ENCODE measurements around the gene RDX. TPM values are rescaled to one million over a fixed set of nuclear protein-coding genes. Genes with fewer than 3 reads are reported as not detected.

Gene RDX
- total RNA-seq = 100 to 1,000 TPM in 2 of 4 donors, 10 to 100 TPM in 2; 75.7 to 114 (median 106) TPM

- no CpG with 5 or more reads among the region's 113 CpGs for WGBS, 2 donors (ENCODE audit: low coverage in 1 of 2)
- ATAC-seq = peak; percentile 92
Measured at GRCh38 chr11:110296226-110297075, at the start of gene RDX. TSS of gene RDX (minus strand) at chr11:110296614. CDS start at chr11:110279692, 16,922 bp downstream.

GRCh38 chr11:110345743-110346142 lies 49.3 kb upstream of the RDX start:
- WGBS, 2 donors (ENCODE audit: low coverage in 1 of 2) = 54 to 74% methylated on average over 3 of the region's 3 CpGs
- Histone ChIP-seq H3K27me3 (no peaks in the 10 kb centered on the region), H3K36me3 (no peaks in the 10 kb centered on the region), H3K9me3 (no peaks in the 10 kb centered on the region), H3K27ac (no peak overlapping the region), H3K4me3 (no peak overlapping the region), H3K4me1 (no peaks in the 10 kb centered on the region)
- ATAC-seq = no peak
- TF ChIP-seq EP300 (IDR thresholded peaks at IDR 0.05) (no peak), POLR2A (IDR thresholded peaks at IDR 0.05) (no peak), CTCF (IDR thresholded peaks at IDR 0.05) (no peak), POLR2AphosphoS5 (IDR thresholded peaks at IDR 0.05) (no peak)

More at GRCh38 chr11:110296226-110297075, at the start of gene RDX:
- Histone ChIP-seq H3K27ac (peak within 1 kb of the TSS; percentile 96 to 100 (median 99)), H3K4me1 (peaks cover 0 to 51% (median 13%) of the 10 kb centered on the region in 3 donors), H3K9me3 (no peaks in the 10 kb centered on the region), H3K36me3 (no peaks in the 10 kb centered on the region), H3K27me3 (no peaks in the 10 kb centered on the region), H3K4me3 (peak within 1 kb of the TSS; percentile 86 to 96)
- peak; percentile 69 to 71 for TF ChIP-seq POLR2A (IDR thresholded peaks at IDR 0.05)
- TF ChIP-seq CTCF (IDR thresholded peaks at IDR 0.05) = peak in 1 of 4 experiments; percentile 35
- TF ChIP-seq EP300 (IDR thresholded peaks at IDR 0.05) = no peak

GRCh38 chr11:110340436-110340835 lies 44.0 kb upstream of the RDX start:
- no peaks in the 10 kb centered on the region for H3K9me3 ChIP-seq
- 65 to 79% methylated on average over 2 of the region's 2 CpGs for WGBS, 2 donors (ENCODE audit: low coverage in 1 of 2)
- no peak overlapping the region for H3K27ac ChIP-seq
- TF ChIP-seq POLR2AphosphoS5 (IDR thresholded peaks at IDR 0.05) (no peak), EP300 (IDR thresholded peaks at IDR 0.05) (no peak), POLR2A (IDR thresholded peaks at IDR 0.05) (no peak), CTCF (IDR thresholded peaks at IDR 0.05) (no peak)
- H3K4me3 ChIP-seq = no peak overlapping the region
- H3K36me3 ChIP-seq = no peaks in the 10 kb centered on the region
- ATAC-seq = no peak
- H3K27me3 ChIP-seq = no peaks in the 10 kb centered on the region
- no peaks in the 10 kb centered on the region for H3K4me1 ChIP-seq

- 69 to 86% methylated on average over 3 of the region's 3 CpGs for WGBS, 2 donors (ENCODE audit: low coverage in 1 of 2)
- TF ChIP-seq EP300 (IDR thresholded peaks at IDR 0.05) = no peak
- TF ChIP-seq CTCF (IDR thresholded peaks at IDR 0.05) = no peak
- TF ChIP-seq POLR2A (IDR thresholded peaks at IDR 0.05) = no peak
- no peak for TF ChIP-seq POLR2AphosphoS5 (IDR thresholded peaks at IDR 0.05)
- ATAC-seq = no peak
- H3K36me3 ChIP-seq = no peaks in the 10 kb centered on the region
- no peak overlapping the region for H3K27ac ChIP-seq
- no peak overlapping the region for H3K4me3 ChIP-seq
- no peaks in the 10 kb centered on the region for H3K27me3 ChIP-seq
- no peaks in the 10 kb centered on the region for H3K4me1 ChIP-seq
- H3K9me3 ChIP-seq = no peaks in the 10 kb centered on the region
Measured at GRCh38 chr11:110339456-110340250, 43.2 kb upstream of the RDX start.
